ELR (cell line): ENCODE results near the gene PET117.
"Not testable (repeated sequence)": the region's sequence is repeated elsewhere in the genome, so short reads cannot be mapped to it uniquely, and the experiment has no call there.

Experiments used
- DNase-seq: peaks from one replicate; pipeline ENCODE4 v3.0.0-alpha.2; 2015; ENCODE audit warnings: low read depth

The PET117 gene

GRCh38 chr20:18137412-18138265, at the start of gene PET117, which contains the start of gene KAT14:
Gene PET117, plus strand, starts transcription at chr20:18137863. Its CDS starts 93 bp downstream, at chr20:18137956.
Gene KAT14, plus strand, starts transcription at chr20:18137863. Its CDS starts 4,798 bp downstream, at chr20:18142661.
- peak; percentile 90 for DNase-seq

- DNase-seq = not testable (repeated sequence)
Observed at GRCh38 chr20:18088298-18088697, 49.4 kb upstream of the PET117 start.

- not testable (repeated sequence) for DNase-seq
Observed at GRCh38 chr20:18088841-18089240, 48.8 kb upstream of the PET117 start.

- no peak for DNase-seq
Observed at GRCh38 chr20:18090044-18090443, 47.6 kb upstream of the PET117 start.

- DNase-seq = no peak
Observed at GRCh38 chr20:18090477-18090876, 47.2 kb upstream of the PET117 start.

- no peak for DNase-seq
Observed at GRCh38 chr20:18091623-18092022, 46.0 kb upstream of the PET117 start.

- no peak for DNase-seq
Observed at GRCh38 chr20:18092890-18093289, 44.8 kb upstream of the PET117 start.

- no peak for DNase-seq
Observed at GRCh38 chr20:18093388-18093787, 44.3 kb upstream of the PET117 start.

- no peak for DNase-seq
Observed at GRCh38 chr20:18094191-18094590, 43.5 kb upstream of the PET117 start.

GRCh38 chr20:18100569-18100968, 37.1 kb upstream of the PET117 start:
- DNase-seq = not testable (repeated sequence)

GRCh38 chr20:18101125-18101810, 36.4 kb upstream of the PET117 start:
- no peak for DNase-seq

GRCh38 chr20:18103497-18103896, 34.2 kb upstream of the PET117 start:
- no peak for DNase-seq

- DNase-seq = no peak
Observed at GRCh38 chr20:18108326-18108725, 29.3 kb upstream of the PET117 start.

GRCh38 chr20:18128574-18128973, 9.1 kb upstream of the PET117 start:
- DNase-seq = not testable (repeated sequence)

GRCh38 chr20:18132663-18133062, 5.0 kb upstream of the PET117 start:
- no peak for DNase-seq

- DNase-seq = no peak
Observed at GRCh38 chr20:18133962-18134361, 3.7 kb upstream of the PET117 start.

- DNase-seq = no peak
Observed at GRCh38 chr20:18138266-18138582, 561 bp downstream of the PET117 start.

GRCh38 chr20:18138639-18139583, 1.2 kb downstream of the PET117 start:
- DNase-seq = peak; percentile 15

GRCh38 chr20:18139832-18140231, 2.2 kb downstream of the PET117 start:
- no peak for DNase-seq

- DNase-seq = no peak
Observed at GRCh38 chr20:18144541-18145099, 7.0 kb downstream of the PET117 start.

- DNase-seq = no peak
Observed at GRCh38 chr20:18154342-18154741, 16.7 kb downstream of the PET117 start.

GRCh38 chr20:18156045-18156444, 18.4 kb downstream of the PET117 start:
- DNase-seq = no peak
